Measurements from ENCODE around the gene CDK5. TPM values are rescaled to one million over a fixed set of nuclear protein-coding genes. Genes with fewer than 3 reads are reported as not detected.

The CDK5 gene
- total and polyA plus RNA-seq, 10 of the 15 experiments (the other 5 are each of a cell fraction or from before 2014, with no cell fraction given): 1.5 to 33.4 (median 21.6) TPM

DNA sequence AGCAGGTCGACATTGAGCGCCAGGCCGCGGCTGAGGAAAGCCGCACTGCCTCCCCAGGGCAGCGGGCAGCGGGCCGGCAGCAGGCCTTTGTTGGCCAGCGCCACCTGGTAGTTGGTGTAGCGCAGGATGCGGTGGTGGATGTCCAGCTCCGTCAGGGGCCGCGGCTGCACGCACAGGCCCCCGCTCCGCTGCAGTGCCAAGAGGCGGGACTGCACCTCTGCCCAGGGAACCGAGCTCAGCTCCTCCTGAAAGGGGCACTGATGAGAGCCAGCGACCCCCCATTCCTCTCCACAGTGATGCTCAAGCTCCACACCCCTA is 38.6 kb downstream of the CDK5 start:
- TF ChIP-seq, protein P1, sequence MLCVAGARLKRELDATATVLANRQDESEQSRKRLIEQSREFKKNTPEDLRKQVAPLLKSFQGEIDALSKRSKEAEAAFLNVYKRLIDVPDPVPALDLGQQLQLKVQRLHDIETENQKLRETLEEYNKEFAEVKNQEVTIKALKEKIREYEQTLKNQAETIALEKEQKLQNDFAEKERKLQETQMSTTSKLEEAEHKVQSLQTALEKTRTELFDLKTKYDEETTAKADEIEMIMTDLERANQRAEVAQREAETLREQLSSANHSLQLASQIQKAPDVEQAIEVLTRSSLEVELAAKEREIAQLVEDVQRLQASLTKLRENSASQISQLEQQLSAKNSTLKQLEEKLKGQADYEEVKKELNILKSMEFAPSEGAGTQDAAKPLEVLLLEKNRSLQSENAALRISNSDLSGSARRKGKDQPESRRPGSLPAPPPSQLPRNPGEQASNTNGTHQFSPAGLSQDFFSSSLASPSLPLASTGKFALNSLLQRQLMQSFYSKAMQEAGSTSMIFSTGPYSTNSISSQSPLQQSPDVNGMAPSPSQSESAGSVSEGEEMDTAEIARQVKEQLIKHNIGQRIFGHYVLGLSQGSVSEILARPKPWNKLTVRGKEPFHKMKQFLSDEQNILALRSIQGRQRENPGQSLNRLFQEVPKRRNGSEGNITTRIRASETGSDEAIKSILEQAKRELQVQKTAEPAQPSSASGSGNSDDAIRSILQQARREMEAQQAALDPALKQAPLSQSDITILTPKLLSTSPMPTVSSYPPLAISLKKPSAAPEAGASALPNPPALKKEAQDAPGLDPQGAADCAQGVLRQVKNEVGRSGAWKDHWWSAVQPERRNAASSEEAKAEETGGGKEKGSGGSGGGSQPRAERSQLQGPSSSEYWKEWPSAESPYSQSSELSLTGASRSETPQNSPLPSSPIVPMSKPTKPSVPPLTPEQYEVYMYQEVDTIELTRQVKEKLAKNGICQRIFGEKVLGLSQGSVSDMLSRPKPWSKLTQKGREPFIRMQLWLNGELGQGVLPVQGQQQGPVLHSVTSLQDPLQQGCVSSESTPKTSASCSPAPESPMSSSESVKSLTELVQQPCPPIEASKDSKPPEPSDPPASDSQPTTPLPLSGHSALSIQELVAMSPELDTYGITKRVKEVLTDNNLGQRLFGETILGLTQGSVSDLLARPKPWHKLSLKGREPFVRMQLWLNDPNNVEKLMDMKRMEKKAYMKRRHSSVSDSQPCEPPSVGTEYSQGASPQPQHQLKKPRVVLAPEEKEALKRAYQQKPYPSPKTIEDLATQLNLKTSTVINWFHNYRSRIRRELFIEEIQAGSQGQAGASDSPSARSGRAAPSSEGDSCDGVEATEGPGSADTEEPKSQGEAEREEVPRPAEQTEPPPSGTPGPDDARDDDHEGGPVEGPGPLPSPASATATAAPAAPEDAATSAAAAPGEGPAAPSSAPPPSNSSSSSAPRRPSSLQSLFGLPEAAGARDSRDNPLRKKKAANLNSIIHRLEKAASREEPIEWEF (IDR thresholded peaks at IDR 0.05; ENCODE audit: insufficient replicate concordance, low read depth, low read length): no peak
- TF ChIP-seq SUPT20H (IDR thresholded peaks at IDR 0.05; ENCODE audit: borderline replicate concordance, control insufficient read depth, low read depth, low read length) (no peak), ASH2L (IDR thresholded peaks at IDR 0.05; ENCODE audit: borderline replicate concordance, low read depth) (no peak), SREBF1 (IDR thresholded peaks at IDR 0.05; ENCODE audit: low read length) (no peak)
- no peaks in the 10 kb centered on the region for H4K20me1 ChIP-seq (ENCODE audit: control insufficient read depth, insufficient read depth)
- no peak for DNase-seq (ENCODE audit: low read depth, low spot score)
- FAIRE-seq: no peak
- RAD21 ChIA-PET (ENCODE audit: unreplicated experiment): interaction anchor here (1.1 kb wide), 1 partner anchor 121 kb away, joined by 3 read pairs; no protein-coding TSS in a partner anchor
- peaks cover 8 to 10% of the 10 kb centered on the region in 2 experiments; a peak in 3 of 4 replicates for H3K27me3 ChIP-seq (replicated peaks in 1 of 2; ENCODE audit: control insufficient read depth in 2 of 2, insufficient read depth in 2 of 2, low read length in 1 of 2)
- intact Hi-C loops (cut with micrococcal nuclease; ENCODE audit: unreplicated experiment): no loop called here
- no peak for ATAC-seq
- 32% methylated on average over 17 of the region's 20 CpGs for WGBS (ENCODE audit: insufficient coverage, insufficient replicate concordance, low lambda C conversion rate, missing lambda C conversion rate)
- no peaks in the 10 kb centered on the region for H3K79me2 ChIP-seq (ENCODE audit: control insufficient read depth, insufficient read depth, low read length)
- CTCF ChIA-PET: interaction anchor here (0.9 to 2.4 kb wide), 11 partner anchors 9 to 236 kb away, joined by 3 to 14 read pairs (median 4); partner anchors contain the start of gene ABCB8
- H3K4me1 ChIP-seq (ENCODE audit: control insufficient read depth, insufficient read depth, low read length): peaks cover 3% of the 10 kb centered on the region
- no peak overlapping the region for H2AFZ ChIP-seq (ENCODE audit: control insufficient read depth, low read depth, low read length)
- H3K36me3 ChIP-seq (ENCODE audit: control insufficient read depth in 2 of 2, insufficient read depth in 2 of 2, low read length in 1 of 2): no peaks in the 10 kb centered on the region
- no peaks in the 10 kb centered on the region for H3K9me3 ChIP-seq (replicated peaks; ENCODE audit: control insufficient read depth, insufficient read depth, low read length)
- H3K27ac ChIP-seq (ENCODE audit: control insufficient read depth, insufficient read depth): no peak overlapping the region
- POLR2A ChIA-PET: no interaction called here
- SMC1A ChIA-PET (ENCODE audit: uncharacterized antibody, unreplicated experiment): no interaction called here
- in situ Hi-C loops (cut with MboI): no loop called here
- H3K4me2 ChIP-seq (ENCODE audit: control insufficient read depth, insufficient read depth): no peak overlapping the region
- no peak overlapping the region for H3K4me3 ChIP-seq
- H3K9ac ChIP-seq (ENCODE audit: control insufficient read depth, insufficient read depth, low read length): no peak overlapping the region
- BruUV-seq (replicated peaks): no TSS peak
